Measurements from ENCODE around the gene WDR20.

DNA sequence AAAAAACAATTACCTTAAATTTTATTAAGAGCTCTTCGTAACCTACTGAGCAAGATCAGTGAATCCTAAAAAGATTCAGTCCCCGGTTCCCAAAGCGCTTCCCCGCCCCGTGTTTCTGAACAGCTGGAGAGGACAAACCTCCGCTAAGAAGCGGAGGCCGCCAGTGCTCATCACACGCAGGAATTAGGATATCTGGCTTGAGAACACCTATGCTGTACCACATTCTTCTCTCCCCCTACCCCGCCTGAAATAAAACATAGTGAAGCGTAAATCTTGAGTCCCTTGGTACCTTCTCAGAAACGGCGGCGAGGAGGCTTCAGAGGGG, 774 bp upstream of the WDR20 start:
- TF ChIP-seq, protein P1, sequence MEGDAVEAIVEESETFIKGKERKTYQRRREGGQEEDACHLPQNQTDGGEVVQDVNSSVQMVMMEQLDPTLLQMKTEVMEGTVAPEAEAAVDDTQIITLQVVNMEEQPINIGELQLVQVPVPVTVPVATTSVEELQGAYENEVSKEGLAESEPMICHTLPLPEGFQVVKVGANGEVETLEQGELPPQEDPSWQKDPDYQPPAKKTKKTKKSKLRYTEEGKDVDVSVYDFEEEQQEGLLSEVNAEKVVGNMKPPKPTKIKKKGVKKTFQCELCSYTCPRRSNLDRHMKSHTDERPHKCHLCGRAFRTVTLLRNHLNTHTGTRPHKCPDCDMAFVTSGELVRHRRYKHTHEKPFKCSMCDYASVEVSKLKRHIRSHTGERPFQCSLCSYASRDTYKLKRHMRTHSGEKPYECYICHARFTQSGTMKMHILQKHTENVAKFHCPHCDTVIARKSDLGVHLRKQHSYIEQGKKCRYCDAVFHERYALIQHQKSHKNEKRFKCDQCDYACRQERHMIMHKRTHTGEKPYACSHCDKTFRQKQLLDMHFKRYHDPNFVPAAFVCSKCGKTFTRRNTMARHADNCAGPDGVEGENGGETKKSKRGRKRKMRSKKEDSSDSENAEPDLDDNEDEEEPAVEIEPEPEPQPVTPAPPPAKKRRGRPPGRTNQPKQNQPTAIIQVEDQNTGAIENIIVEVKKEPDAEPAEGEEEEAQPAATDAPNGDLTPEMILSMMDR (IDR thresholded peaks at IDR 0.05), result no peak
- TF ChIP-seq EZH2 (IDR thresholded peaks at IDR 0.05; ENCODE audit: borderline replicate concordance, insufficient read depth, low read depth, low read length, poor library complexity, severe bottlenecking), result no peak
